Stimulated activated CD4-positive, alpha-beta T cell treated with anti-CD3 and anti-CD28 coated beads, Interleukin-4, amount 100 ng/mL, for 24 hours (primary cell): ENCODE measurements around the gene FSTL3.
A peak's percentile ranks its signal among the peaks of the same experiment; 100 is the strongest.
"Not testable (repeated sequence)": the region's sequence is repeated elsewhere in the genome, so short reads cannot be mapped to it uniquely, and the experiment has no call there.

Experiments used
- DNase-seq: peaks from one replicate; pipeline ENCODE4 v3.0.0-alpha.2; 2020

The FSTL3 gene

GRCh38 chr19:662207-662961 is 13.8 kb upstream of the FSTL3 start:
- DNase-seq, result peak; percentile 78

GRCh38 chr19:662962-663681 is 13.1 kb upstream of the FSTL3 start, which contains the start of gene RNF126:
TSS of gene RNF126 (minus strand) at chr19:663214. CDS start at chr19:663121, 93 bp downstream.
- peak; percentile 92 for DNase-seq

GRCh38 chr19:663682-664117 is 12.5 kb upstream of the FSTL3 start:
- no peak for DNase-seq

GRCh38 chr19:664913-665443 is 11.2 kb upstream of the FSTL3 start:
- peak; percentile 86 for DNase-seq

GRCh38 chr19:666985-667573 is 9.1 kb upstream of the FSTL3 start:
- not testable (repeated sequence) for DNase-seq

GRCh38 chr19:668675-669434 is 7.3 kb upstream of the FSTL3 start:
- not testable (repeated sequence) for DNase-seq

- no peak for DNase-seq
These were observed 5.5 kb upstream of the FSTL3 start for GRCh38 chr19:670609-671075.

- no peak for DNase-seq
These were observed 1.7 kb upstream of the FSTL3 start for GRCh38 chr19:674282-675151.

GRCh38 chr19:676007-676338 is 219 bp upstream of the FSTL3 start:
- DNase-seq, result no peak

- no peak for DNase-seq
These were observed 1.0 kb downstream of the FSTL3 start for GRCh38 chr19:677201-677600.

- no peak for DNase-seq
These were observed 1.6 kb downstream of the FSTL3 start for GRCh38 chr19:677601-678436.

GRCh38 chr19:678791-679388 is 2.7 kb downstream of the FSTL3 start:
- no peak for DNase-seq

GRCh38 chr19:679418-680286 is 3.5 kb downstream of the FSTL3 start:
- DNase-seq, result peak; percentile 39

- DNase-seq, result peak; percentile 100
These were observed 4.3 kb downstream of the FSTL3 start for GRCh38 chr19:680287-681028.

- peak; percentile 20 for DNase-seq
These were observed 5.1 kb downstream of the FSTL3 start for GRCh38 chr19:681029-682019.

- no peak for DNase-seq
These were observed 6.6 kb downstream of the FSTL3 start for GRCh38 chr19:682678-683320.

- DNase-seq, result no peak
These were observed 9.3 kb downstream of the FSTL3 start for GRCh38 chr19:685454-685931.
